ENCODE measurements around the gene HOXB13.

The HOXB13 gene

DNA sequence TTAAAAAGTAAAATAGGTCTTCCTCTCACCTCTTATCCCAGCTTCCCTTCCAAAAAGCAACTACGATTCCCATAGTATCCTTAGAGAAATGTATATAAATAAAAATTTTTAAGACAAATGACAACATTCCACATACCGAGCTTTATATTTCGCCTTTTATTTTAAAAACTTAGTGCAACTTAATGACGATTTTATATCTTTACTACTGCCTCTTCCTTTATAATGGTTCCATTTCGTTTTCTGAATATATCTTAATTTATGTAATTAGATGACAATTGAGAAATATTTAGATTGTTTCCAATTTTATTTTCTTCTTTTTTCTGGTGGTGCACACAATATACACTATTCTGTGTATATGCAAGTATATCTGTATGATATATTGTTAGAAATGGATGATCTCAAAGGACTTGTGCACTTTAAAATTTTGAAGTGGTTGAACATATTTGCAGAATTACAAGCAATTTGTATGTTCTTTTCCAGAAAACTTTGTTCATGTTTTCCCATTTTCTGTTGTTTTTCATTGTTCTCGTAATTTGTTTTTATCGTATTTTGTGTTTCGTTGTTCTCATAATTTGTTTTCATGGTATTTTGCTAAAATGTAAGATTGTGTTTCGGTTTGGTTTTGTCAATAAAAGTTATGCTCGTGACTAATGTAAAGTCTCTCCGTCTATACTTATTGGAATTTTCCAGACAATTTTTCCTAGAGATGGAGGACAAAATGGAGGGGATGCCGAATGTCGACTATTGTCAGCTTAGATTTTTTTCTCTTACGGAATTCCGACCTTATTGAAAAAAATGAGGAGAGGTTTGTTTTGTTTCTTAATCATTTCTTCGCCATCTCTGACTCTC is 20.4 kb upstream of the HOXB13 start:
- no peak for DNase-seq (ENCODE audit: low read depth in 2 of 2)

DNA sequence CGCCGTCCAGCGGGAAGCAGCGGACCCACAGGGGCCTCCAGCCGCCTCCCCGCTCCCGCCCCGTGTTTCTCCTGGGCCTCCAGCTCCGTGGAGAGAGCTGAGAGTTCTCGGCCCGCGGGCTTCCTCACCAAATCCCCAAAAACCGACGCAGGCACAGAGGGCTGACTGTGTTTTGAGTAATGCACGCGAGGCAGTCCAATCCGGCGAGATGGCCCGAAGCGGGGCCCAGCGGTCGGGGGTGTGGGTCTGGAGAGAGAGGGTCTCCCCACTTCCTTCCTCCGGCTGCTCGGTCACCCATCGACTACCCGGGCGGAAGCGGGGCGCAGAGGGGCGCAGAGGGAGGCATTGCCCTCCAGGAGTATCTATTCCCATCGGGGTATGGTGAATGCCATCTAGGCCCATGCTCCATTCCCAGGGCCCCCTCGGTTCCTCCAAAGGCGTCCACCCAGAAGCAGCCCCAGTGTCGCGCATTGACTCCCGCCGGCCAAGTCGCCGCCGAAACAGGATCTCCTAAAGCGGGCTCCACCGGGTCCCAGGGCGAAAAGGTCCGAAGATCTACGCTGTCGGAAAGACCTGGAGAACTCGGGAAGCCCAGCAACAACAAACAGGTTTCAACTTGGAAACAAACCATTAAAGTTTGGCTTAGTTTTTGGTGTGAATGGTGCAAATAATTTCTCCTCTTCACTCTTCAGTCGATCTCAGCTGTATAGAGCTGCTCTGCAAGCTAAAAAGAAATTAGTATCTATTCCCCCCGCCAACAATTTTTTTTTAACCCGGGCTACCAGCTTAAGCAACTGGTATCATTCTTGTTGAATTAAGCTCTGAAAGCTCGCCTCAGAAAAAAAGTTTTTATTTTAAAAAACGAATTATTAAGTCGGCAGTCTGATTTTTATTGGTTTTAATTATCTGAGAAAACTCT is 19.2 kb upstream of the HOXB13 start:
- DNase-seq (ENCODE audit: low read depth in 2 of 2) = no peak

DNA sequence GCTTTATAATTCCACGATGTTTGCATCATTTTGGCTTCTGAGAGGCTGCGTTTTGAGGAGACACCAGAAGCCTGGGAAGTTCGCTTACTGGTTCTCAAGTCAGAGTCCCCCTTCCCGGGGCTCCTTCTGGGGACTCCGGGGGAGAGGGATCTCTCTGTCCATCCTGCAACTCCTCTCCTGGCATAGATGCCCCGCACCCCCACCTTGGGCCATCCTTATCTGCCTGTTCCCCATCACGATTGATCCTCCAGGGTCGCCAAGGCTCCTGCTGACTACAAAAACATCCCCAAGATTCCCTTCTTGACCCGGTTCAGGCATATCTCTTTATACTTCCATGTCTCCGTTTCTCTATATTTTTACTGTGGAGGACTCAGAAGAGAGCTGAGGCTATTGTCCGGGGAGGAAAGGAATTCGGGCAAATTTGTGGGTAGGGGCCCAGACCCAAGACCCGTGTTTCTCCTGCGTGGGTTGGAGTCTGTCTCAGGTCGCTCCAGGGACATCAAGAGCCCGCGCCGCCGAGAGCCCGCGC is 18.4 kb upstream of the HOXB13 start:
- DNase-seq (ENCODE audit: low read depth in 2 of 2) = no peak

GRCh38 chr17:48745381-48746275 is 17.1 kb upstream of the HOXB13 start:
- DNase-seq (ENCODE audit: low read depth in 2 of 2) = no peak

- DNase-seq (ENCODE audit: low read depth in 2 of 2) = no peak
These were observed 12.0 kb upstream of the HOXB13 start for GRCh38 chr17:48740537-48740936.

DNA sequence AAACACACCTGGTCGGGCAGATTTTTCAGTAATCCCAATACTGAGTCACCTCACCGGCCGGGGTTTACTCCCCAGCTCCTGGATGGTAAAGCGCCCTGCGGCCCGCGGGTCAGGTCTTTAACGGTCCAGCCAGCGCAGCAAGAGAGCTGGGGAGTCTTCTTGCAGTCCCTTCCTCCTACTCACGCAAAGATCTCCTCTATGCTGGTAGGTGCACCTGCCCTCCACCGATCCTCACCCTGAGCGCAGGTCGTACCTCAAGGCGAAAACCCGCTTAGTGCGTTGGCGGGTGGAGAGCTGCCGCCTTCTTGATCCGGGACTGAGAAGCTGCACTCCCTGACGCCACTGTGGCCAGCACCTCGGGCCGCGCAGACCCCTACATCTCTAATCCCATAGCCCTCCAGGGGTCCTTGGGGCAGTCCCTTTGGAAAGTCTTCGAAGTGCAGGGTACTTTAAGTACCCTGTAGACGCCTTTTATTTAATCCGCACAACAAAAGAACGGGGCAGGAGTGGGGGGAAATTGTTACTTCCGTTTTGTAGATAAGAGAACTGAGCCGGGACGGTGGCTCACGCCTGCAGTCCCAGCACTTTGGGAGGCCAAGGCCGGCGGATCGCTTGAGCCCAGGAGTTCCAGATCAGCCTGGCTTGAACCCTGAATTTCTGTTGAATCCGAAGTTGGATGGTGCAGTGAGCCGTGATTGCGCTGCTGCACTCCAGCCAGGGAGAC is 10.4 kb upstream of the HOXB13 start:
- no peak for DNase-seq (ENCODE audit: low read depth in 2 of 2)

- no peak for DNase-seq (ENCODE audit: low read depth in 2 of 2)
These were observed 9.9 kb upstream of the HOXB13 start for GRCh38 chr17:48738424-48738802.

- DNase-seq (ENCODE audit: low read depth in 2 of 2) = no peak
These were observed 8.9 kb upstream of the HOXB13 start for GRCh38 chr17:48737330-48738043.

GRCh38 chr17:48735062-48735351 is 6.5 kb upstream of the HOXB13 start:
- DNase-seq (ENCODE audit: low read depth in 2 of 2) = no peak

DNA sequence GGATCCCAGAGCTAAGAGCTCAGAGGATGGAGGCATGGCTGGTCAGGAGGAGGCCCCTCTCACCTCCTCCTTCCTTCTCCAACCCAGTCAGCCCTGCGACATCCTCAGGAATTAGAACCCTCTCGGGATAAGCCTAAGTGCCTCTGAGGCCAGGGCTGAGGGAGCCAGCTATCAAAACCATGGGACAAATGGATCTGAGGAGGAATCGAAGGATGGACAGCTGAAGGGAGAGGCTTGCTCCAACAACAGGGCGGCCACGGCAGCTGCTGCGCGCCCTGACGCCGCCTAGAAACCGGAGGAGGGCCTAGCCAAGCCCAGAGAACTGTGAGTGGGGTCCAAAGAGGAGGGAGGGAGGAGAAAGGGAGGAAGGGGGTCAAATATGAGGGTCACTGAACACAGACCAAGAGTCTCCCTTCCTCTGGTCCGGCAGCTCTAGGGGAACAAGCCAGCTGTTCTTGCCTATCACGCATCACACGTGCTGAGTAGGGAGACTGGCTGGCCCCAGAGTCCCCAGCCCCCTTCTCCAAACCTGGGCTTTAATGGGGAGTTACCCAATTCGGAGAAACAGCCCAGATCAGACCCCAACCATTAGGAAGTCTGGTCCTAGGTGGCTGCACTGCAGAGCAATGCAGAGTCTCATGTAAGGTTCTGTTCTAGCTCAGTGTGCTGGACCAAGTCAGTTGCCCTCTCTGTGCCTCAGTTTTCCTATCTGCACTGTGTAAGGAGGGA is 5.9 kb upstream of the HOXB13 start:
- DNase-seq (ENCODE audit: low read depth in 2 of 2) = no peak

DNA sequence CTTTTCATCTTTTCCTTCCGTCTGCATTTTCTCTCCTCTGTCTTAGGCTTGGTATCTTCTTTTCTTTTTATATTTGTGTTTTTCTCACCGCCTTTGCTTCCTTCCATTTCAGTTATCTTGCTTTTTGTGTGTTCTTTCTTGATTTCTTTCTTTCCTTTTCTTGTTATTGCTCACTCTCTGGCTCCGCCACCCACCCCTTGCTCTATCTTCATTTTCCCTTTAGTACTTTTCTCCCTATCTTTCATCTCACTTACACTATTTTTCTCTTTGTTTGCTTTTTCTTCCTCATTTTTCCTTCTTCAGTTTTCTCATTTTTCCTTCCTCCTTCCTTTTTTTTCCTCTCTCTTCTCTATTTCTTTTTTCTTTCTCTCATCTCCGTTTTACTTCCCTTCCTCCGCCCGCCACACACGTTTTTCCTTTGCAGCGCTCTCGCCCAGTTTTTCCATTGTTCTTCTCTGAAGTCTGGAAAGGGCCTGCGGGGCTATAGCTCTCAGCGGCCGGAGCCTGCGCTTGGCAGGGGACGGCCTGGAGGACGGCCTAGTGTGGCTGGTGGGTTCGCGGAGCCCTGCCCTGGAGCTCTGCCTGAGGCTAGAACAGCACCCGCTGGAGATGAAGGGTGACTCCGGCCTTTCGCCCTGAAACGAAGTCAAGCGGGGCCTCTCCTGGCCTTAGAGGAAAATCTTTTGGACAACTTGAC is 5.2 kb upstream of the HOXB13 start:
- no peak for DNase-seq (ENCODE audit: low read depth in 2 of 2)

GRCh38 chr17:48732688-48733629 is 4.4 kb upstream of the HOXB13 start:
- no peak for DNase-seq (ENCODE audit: low read depth in 2 of 2)

- DNase-seq (ENCODE audit: low read depth in 2 of 2) = no peak
These were observed 2.8 kb upstream of the HOXB13 start for GRCh38 chr17:48731355-48731754.

DNA sequence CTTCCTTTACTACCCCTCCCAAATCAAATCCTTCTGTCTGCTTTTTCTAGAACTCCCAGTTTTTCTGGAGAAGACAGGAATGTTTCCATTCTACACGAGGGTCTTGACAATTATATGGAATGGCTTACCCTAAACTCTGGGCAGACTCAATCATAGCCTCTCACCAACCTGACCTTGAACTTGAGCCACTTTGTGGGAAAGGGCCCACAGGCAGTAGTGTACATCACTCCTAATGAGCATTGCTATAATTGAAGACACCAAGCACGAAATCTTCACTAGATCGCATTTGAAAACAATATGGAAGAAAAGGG is 1.6 kb upstream of the HOXB13 start:
- no peak for DNase-seq (ENCODE audit: low read depth in 2 of 2)

- no peak for DNase-seq (ENCODE audit: low read depth in 2 of 2)
These were observed 1.0 kb upstream of the HOXB13 start for GRCh38 chr17:48729335-48730239.

GRCh38 chr17:48727415-48728175 is 955 bp downstream of the HOXB13 start:
- DNase-seq (ENCODE audit: low read depth in 2 of 2) = no peak

Measured in stimulated activated CD4-positive, alpha-beta T cell treated with anti-CD3 and anti-CD28 coated beads, Interleukin-1b, Interleukin-23, amount 100 ng/mL, for 1 hour (primary cell).